SIG-M5 treated with dmso at 0.1 percent for 504 hours (cell line): ENCODE measurements around the gene ERBB4.
"Not testable (repeated sequence)": the region's sequence is repeated elsewhere in the genome, so short reads cannot be mapped to it uniquely, and the experiment has no call there.

Source experiments
- DNase-seq: peaks from one replicate; lab custom pipeline; 2025; ENCODE audit not compliant: unreplicated experiment; lab: John Stamatoyannopoulos, UW

Gene ERBB4

DNA sequence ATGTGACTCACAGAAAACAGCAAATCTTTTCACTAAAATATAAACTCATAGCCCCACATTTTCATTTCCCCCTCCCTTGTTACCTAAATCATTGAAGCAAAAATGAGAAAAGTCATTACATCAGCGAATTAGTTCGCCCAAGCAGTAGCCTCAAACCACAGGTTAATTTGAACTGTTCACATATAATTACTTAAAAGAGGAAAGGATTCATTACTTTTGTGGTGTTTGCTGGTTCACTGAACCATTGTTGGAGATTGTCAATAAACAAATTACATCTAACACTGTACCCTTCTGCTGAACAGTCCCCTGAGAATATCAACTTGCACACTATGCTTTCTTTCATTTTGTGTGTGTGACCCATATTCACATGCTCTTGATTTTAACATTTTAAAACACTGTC lies 238.7 kb downstream of the ERBB4 start:
- no peak for DNase-seq

DNA sequence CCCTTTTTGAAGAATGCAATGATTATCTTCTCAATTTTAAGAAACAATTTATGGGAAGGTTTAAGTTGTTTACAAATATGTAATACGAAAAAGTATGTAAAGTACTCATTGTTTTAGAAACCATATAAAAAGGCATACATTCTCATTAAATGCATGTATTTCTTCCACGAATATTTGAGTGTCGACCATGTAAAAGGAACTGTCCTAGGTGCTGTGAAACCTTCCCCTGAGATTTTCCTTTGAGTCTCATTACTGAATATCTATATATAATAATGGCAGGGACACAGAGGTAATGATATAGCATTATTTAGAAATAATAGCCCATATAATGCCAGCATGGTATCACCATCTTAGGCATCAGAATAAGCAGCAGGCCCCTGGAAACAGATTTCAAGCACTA lies 239.3 kb downstream of the ERBB4 start:
- DNase-seq, result no peak

DNA sequence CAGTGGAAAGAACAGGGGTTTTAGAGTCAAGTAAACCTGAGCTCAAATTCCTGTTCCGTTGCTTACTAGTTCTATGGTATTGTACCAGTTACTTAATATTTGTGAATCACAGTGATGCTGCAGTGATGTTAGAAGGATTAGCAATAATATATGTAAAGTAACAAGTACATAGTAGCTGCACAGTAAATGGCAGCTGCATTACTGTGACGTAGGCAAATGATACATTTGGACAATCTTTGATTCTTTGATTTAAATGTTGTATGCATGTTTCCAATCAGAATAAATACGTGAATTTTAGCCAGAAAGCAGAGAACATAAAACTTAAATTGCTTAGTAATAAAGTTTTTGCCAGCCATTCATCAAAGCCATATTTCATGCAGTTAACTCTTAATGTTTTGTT lies 243.0 kb downstream of the ERBB4 start:
- no peak for DNase-seq

DNA sequence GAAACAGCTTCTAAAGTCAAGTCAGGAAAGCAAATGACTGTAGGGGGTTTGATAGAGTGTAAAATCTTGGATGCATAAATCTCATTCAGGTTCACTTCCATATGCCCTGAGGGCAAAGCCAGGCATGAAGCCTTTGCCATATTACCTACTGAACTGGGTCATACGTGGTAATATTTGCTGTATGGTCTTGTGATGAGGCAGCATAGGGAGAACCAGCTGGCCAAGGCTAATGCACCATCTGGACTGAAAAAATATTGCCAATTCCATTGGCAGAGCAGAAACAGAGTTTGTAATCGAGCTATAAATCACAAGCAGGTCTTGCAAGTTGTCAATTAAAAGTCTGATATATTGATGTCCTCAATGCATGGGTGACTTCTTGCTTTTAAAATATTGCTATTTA lies 243.8 kb downstream of the ERBB4 start:
- DNase-seq, result no peak

DNA sequence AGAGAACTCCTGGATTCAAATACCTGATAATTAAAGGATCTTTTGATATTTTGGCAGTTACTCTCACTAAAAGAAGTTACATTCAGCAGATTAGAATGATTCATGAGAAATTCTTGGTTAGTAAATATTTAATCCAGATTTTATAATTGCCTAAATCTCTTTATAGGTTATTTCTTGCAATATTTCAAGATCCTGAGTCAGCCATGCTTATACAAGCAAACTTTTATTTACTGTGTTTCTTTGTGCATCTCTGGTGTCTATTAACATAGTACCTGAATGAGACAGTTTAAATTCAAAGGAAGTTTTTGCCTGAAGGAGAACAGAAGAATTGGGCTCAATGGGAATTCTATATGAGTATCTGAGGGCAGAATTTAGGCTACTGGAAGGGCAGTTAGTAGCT lies 249.3 kb downstream of the ERBB4 start:
- no peak for DNase-seq

DNA sequence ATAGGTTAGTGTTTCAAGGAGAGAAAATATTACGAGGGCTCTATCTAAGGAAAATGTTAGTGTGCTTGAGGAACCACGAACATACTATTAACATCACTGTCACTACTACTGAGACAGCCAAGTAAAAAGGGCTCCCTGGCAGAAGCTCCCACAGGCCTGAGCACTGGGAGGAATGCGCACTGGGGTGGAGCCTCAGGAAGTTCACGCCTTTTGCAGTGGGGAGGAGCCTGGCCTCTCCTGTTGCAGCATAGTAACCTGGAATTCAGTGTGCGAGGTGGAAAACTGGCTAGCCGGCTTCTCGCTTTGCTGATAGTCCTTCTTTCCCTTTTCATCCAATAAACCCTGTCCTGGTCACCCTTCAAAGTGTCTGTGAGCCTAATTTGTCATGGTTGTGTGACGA lies 250.3 kb downstream of the ERBB4 start:
- no peak for DNase-seq

DNA sequence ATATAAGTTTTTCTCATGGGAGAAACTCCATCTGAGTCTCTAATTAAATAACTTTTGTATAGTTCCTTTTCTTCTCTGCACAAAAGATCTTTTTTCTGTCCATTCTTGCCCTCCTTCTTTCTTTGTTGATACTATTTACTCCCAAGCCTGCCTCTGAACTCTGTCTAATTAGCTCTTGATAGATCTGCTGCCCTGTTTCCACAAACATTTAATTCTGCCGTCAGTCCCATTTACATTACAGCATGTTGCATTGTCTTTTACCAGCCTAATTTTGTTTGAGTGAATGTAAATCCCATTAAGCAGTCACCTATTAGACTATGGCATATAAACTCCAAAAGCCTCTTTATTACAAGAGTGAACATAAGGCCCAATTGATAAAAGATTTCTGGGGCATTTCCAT lies 254.4 kb downstream of the ERBB4 start:
- no peak for DNase-seq

DNA sequence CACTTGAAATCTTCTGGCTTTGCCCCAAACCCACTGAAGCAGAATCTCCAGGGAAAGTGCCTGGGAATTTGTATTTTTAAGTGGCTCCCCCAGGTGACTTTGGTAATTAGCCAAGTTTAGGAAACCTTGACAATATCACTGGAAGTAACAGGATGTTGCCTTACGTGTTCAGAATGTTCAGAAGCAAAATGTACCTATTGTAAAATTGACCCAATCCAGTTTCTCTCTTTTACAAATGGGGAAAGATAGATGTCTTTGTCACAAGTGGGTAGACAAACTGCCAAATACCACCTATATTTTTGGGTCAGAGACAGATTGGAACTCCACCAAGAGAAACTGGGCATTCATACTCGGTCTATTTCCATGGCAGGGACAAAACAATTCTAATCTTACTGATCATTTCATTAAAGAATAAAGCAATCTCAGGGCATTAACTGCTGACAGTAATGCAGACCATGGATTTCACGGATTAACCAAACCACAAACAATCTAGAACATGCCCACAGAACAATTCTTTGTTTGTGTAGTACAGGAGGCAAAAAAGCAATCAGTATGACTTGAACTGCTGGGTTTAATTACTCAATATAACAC lies 255.8 kb downstream of the ERBB4 start:
- DNase-seq, result no peak

DNA sequence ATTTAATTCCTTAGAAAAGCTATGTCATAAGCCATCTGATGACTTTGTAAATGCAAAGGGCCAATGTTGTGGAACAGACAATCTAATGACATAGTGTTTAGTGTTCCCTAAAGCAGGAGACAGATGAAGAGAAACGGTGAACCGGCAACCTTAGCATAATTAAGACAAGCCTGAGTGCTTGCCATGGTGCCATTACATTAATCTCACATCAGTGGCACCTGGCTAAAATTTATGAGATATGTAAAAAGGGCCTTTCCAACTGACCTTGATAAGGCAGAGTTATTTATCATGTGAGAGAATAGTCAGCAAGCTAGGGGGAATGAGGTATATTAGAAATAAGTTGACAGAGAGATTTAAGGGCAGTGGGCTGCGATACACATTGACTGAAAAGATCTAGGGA lies 261.8 kb downstream of the ERBB4 start:
- DNase-seq, result no peak

DNA sequence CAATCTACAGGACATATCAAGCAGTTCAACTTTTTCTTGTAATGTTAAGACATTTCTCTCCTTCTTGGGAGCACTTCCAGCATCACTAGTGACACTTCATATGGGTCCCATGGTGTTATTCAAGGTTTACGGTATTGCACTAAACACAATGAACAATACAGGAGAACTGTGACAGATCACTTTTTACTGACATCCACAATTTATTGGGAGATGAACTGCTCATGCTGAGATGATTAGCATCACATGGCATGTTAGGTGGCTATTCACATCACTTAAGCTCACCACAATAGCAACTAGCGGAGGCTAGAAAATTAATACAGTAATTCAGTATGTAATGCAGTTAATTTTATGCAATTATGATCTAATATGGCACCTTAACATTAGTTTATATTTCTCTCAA lies 264.4 kb downstream of the ERBB4 start:
- DNase-seq, result no peak

DNA sequence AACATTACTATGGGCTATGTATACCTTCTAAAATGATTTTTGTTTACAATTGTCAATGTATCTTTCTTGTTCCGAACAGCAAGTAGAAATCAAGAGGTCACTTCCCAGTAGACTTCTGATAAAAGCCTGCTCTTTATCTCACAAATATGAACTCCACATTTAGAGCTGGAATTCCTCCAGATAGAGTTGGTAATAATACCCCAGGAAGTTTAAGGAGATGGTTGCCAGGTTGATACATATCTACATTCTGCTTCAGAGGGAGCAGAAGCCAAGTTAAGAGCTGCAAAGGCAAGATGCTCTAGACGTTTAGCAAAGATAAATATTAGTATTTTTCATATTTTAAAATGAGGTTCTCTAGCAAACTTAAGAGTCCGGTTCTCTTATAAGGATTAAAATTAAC lies 267.0 kb downstream of the ERBB4 start:
- no peak for DNase-seq

DNA sequence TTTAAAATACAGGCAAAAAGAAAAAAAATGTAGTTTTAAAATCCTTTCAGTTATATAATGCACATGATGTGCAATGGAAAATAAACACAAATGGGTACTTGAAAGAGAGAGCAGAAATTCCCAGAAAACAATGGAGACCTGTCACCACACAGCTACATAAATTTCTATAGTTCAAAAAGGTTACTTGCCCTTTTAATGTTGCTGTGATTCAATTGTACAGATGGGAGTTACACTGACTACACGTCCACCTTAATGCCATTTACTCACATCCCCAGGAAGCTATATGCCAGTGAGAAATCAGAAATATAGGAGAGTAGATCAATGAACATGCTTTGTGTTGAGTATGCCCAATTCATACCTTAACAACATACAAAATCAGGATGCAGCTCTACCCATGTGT lies 269.6 kb downstream of the ERBB4 start:
- no peak for DNase-seq

DNA sequence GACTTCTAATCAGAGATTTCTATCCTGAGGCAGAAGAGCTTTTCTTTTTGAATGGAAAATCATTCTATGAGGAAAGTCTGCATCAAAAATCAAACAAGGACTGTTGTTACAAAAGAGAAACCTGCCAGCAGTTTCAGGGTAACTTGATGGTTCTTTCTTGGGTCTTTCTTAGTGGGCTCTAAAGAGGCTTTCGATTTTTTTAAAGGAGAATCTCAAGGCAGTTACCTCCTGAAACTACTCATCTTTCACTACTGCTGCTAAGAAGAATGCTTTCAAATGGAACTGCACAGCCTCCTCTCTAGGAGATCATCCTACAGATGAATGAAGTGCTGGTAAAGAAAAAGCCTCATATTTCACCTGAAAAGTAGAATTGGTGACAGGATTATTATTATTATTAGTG lies 272.3 kb downstream of the ERBB4 start:
- DNase-seq, result no peak

DNA sequence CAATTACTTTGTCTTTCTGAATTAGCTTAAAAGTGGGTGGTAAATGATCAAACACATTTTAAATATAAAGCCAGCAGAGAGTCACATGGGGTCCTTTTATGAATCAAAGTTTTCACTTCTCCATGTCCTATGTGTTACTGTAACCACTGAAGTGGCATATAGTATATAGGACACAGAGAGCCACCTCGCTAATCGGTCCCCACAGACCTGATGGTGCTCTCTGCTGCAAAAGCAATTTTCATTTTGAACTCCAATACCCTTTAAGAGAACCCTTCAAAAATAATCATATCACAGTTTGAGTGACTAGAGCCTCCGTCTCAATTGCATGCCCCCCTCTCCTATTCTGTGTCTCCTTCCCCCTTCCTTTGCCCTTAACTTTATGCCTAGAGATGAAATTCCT lies 272.8 kb downstream of the ERBB4 start:
- DNase-seq, result no peak

DNA sequence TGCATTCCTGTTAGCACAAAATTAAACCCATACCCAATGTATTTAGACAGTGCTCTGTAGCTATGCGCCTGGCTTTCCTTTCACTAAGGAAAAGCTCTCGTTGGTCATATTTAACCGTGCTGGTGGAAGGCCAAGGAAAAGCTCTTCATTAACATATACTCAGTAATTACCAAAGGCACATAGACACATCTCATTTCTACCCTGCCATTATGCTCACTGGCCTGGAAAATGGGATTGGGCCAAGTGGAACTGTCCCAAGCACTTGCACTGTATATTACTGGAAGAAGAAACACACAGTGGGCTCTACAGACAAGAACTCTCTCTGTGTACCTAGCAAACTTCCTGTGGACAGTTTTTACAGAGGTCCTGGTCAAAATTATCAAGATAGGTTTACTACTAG lies 274.4 kb downstream of the ERBB4 start:
- no peak for DNase-seq

DNA sequence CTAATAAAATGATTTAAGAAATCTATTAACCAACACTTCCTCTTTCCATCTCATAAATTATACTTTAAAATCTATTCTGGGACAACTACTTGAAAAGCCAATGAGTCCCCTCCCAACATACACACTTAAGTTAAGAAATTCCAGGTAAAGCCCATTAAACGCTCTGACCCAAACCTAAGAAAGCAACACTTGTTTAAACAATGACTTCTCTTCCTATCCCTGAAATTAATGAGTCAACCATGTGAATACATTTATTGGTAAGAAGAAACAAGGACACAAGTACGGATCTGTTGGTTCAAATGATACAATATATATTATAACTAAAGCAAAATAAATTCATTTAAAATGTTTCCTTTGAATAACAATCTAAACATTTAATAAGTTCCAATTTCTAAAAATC lies 279.4 kb downstream of the ERBB4 start:
- DNase-seq, result no peak

DNA sequence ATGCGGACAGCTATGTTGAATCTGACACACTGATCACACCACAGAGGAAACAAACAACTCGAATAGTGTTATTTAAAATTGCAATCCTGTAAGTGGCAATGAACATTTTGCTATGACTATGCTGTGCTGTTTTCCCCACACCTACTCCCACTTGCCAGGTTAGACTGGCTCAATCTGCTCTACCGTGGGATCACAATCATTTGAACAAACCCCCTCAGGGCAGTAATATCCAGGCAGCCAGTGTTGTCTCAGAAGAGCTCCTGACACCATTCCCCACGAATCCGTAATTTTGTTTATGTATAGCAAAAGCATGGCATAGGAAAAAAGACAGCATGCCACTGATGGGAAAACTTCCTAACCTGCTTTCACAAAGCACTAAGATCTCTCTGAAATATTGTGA lies 284.3 kb downstream of the ERBB4 start:
- DNase-seq, result no peak

DNA sequence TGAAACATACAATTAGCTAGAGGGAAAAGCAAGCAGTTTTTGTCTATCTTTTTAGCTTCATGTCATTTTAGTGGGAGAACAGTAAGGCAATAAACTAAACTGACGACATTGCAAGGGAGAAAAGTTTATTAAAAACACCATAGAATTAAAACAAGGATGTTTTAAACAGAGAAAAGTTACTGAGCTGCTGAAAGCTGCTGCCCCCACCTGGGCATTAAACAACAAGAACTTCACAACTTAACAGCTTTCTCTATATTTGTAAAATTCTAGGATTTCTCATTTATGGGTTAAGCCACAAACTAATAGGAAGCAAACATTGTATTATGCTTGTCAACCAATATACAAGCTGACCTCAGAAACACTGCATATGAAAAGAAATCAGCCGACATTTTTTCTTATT lies 289.2 kb downstream of the ERBB4 start:
- DNase-seq, result peak; percentile 8

DNA sequence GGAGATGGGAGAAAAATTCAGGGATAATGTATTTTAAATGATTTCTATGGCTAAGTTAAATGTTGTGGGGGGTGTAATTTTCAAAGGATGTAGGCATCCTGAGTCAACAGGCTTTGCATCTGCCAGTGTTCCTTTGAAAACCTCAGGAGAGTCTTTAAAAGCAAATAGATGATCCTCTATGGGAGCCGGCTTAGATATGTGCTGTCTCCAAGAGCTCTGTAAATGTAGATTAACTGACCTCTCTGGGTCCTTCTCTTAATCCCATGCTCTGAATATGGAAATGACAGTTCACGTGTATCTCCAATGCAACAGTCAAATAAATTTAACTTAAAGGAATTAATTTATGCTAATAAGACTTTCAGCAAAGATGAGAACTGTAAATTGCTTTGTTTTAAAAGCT lies 292.7 kb downstream of the ERBB4 start:
- no peak for DNase-seq

DNA sequence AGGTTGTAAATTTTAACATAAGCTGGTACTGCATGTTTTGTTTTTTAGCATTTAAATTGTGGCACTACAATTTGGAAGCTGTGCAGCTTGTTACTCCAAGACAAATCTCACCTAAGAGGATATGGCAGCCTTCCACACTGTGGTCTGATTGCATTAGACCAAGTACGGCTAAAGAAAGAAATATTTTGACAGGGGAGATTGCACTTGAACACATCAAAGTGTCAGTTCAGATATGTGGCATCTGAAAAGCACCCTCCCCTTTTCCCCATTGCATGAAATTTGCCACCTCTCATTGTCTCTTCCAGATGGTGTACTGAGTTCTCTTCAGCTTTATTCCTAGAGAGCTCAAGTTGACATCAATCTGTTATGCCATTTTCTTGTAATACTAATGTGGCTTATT lies 295.9 kb downstream of the ERBB4 start:
- DNase-seq, result no peak

DNA sequence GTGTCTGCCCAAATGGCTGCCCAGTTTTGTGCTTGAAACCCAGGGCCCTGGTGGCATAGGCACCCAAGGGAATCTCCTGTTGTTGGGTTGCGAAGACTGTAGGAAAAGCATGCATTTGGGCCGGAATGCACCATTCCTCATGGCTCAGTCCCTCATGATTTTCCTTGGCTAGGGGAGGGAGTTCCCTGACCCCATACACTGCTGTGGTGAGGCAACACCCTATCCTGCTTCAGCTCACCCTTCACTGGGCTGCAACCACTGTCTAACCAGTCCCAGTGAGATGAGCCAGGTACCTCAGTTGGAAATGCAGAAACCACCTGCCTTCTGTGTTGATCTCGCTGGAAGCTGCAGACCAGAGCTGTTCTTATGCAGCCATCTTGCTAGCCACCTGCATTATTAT lies 300.4 kb downstream of the ERBB4 start:
- not testable (repeated sequence) for DNase-seq

DNA sequence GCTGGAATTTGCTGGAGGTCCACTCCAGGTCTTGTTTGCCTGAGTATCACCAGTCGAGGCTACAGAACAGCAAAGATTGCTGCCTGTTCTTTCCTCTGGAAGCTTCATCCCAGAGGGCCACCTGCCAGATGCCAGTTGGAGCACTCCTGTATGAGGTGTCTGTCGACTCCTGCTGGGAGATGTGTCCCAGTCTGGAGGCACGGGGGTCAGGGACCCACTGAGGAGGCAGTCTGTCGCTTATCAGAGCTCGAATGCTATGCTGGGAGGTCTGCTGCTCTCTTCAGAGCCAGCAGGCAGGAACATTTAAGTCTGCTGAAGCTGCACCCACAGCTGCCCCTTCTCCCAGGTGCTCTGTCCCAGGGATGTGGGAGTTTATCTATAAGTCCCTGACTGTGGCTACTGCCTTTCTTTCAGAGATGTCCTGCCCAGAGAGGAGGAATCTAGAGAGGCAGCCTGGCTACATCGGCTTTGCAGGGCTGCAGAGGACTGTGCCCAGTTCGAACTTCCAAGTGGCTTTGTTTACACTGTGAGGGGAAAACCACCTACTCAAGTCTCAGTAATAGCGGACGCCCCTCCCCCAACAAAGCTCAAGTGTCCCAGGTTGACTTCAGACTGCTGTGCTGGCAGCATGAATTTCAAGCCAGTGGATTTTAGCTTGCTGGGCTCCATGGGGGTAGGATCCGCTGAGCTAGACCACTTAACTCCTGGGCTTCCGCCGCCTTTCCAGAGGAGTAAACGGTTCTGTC lies 301.1 kb downstream of the ERBB4 start:
- no peak for DNase-seq

DNA sequence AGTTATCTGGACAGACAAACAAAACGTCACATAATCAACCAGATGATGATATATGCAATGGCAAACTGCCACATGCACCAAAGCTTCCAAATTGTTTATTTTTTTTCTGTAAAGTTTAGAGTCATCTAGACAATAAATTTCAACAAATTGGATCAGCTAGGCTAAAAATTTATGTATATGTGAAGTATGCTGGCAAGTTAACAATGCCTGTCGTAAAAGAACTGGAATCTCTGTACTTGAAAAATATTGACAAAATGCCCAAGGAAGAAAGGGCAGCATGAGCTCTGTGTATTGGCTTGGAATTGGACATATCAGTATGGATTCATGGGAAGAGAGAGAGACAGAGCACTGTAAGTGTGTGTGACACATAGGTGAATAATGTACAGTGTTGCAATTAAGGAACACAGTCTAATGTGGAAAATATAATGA lies 309.8 kb downstream of the ERBB4 start:
- no peak for DNase-seq
